Measurements from ENCODE around the gene TFR2.

TFR2 gene

GRCh38 chr7:100649826-100650565 lies 8.6 kb upstream of the TFR2 start:
- TF ChIP-seq CTCF (IDR thresholded peaks at IDR 0.05; ENCODE audit: low read depth, low read length, missing control alignments), result no peak
- no peak overlapping the region for H3K4me3 ChIP-seq (ENCODE audit: low read depth, low read length)
- DNase-seq (ENCODE audit: low read depth), result no peak
- in situ Hi-C loops (cut with HindIII; ENCODE audit: low sequenced_read_pairs), result no loop called here

GRCh38 chr7:100642534-100642907 lies 1.2 kb upstream of the TFR2 start:
- TF ChIP-seq CTCF (IDR thresholded peaks at IDR 0.05; ENCODE audit: low read depth, low read length, missing control alignments), result no peak
- in situ Hi-C loops (cut with HindIII; ENCODE audit: low sequenced_read_pairs), result no loop called here
- no peak for DNase-seq (ENCODE audit: low read depth)
- no peak overlapping the region for H3K4me3 ChIP-seq (ENCODE audit: low read depth, low read length)

GRCh38 chr7:100641860-100642533 lies 645 bp upstream of the TFR2 start:
- TF ChIP-seq CTCF (IDR thresholded peaks at IDR 0.05; ENCODE audit: low read depth, low read length, missing control alignments), result no peak
- in situ Hi-C loops (cut with HindIII; ENCODE audit: low sequenced_read_pairs), result no loop called here
- no peak for DNase-seq (ENCODE audit: low read depth)
- H3K4me3 ChIP-seq (ENCODE audit: low read depth, low read length), result no peak overlapping the region

- DNase-seq (ENCODE audit: low read depth), result no peak
- no peak for TF ChIP-seq CTCF (IDR thresholded peaks at IDR 0.05; ENCODE audit: low read depth, low read length, missing control alignments)
- no peak overlapping the region for H3K4me3 ChIP-seq (ENCODE audit: low read depth, low read length)
- in situ Hi-C loops (cut with HindIII; ENCODE audit: low sequenced_read_pairs), result no loop called here
These were observed 573 bp downstream of the TFR2 start for GRCh38 chr7:100640517-100641440.

- H3K4me3 ChIP-seq (ENCODE audit: low read depth, low read length), result no peak overlapping the region
- in situ Hi-C loops (cut with HindIII; ENCODE audit: low sequenced_read_pairs), result no loop called here
- TF ChIP-seq CTCF (IDR thresholded peaks at IDR 0.05; ENCODE audit: low read depth, low read length, missing control alignments), result no peak
- no peak for DNase-seq (ENCODE audit: low read depth)
These were observed 1.3 kb downstream of the TFR2 start for GRCh38 chr7:100639995-100640516.

All from astrocyte of the cerebellum (primary cell).